ENCODE results near the gene MMP7. TPM values are rescaled to one million over a fixed set of nuclear protein-coding genes. Genes with fewer than 3 reads are reported as not detected.

Gene MMP7
- total and polyA plus RNA-seq, 2 experiments from 2014 or later, result 2.8 to 5.0 TPM

- DNase-seq (ENCODE audit: low spot score), result no peak
- Histone ChIP-seq H3K79me2 (no peaks in the 10 kb centered on the region), H3K36me3 (replicated peaks; ENCODE audit: insufficient read depth, low read depth) (no peaks in the 10 kb centered on the region), H3K4me2 (no peak overlapping the region), H3K27me3 (no peaks in the 10 kb centered on the region), H3K4me3 (no peak overlapping the region), H2AFZ (no peak overlapping the region), H3K27ac (no peak overlapping the region), H4K20me1 (ENCODE audit: insufficient read depth, poor library complexity, severe bottlenecking) (no peaks in the 10 kb centered on the region), H3K4me1 (ENCODE audit: insufficient read depth) (peaks cover 3% of the 10 kb centered on the region), H3K9me2 (replicated peaks; ENCODE audit: insufficient read depth) (no peaks in the 10 kb centered on the region), H3K9me3 (ENCODE audit: low read depth) (no peaks in the 10 kb centered on the region)
- TF ChIP-seq, protein P1, sequence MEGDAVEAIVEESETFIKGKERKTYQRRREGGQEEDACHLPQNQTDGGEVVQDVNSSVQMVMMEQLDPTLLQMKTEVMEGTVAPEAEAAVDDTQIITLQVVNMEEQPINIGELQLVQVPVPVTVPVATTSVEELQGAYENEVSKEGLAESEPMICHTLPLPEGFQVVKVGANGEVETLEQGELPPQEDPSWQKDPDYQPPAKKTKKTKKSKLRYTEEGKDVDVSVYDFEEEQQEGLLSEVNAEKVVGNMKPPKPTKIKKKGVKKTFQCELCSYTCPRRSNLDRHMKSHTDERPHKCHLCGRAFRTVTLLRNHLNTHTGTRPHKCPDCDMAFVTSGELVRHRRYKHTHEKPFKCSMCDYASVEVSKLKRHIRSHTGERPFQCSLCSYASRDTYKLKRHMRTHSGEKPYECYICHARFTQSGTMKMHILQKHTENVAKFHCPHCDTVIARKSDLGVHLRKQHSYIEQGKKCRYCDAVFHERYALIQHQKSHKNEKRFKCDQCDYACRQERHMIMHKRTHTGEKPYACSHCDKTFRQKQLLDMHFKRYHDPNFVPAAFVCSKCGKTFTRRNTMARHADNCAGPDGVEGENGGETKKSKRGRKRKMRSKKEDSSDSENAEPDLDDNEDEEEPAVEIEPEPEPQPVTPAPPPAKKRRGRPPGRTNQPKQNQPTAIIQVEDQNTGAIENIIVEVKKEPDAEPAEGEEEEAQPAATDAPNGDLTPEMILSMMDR (IDR thresholded peaks at IDR 0.05; ENCODE audit: poor library complexity), result no peak
- TF ChIP-seq EZH2phosphoT487 (IDR thresholded peaks at IDR 0.05; ENCODE audit: low read depth, severe bottlenecking, unreplicated experiment) (no peak), EZH2 (IDR thresholded peaks at IDR 0.05; ENCODE audit: borderline replicate concordance) (no peak)
- whole genome bisulfite sequencing (ENCODE audit: low lambda C conversion rate, missing lambda C conversion rate), result 95% methylated on average over 2 of the region's 2 CpGs
These were observed 38.6 kb downstream of the MMP7 start for GRCh38 chr11:102491969-102492368.

DNA sequence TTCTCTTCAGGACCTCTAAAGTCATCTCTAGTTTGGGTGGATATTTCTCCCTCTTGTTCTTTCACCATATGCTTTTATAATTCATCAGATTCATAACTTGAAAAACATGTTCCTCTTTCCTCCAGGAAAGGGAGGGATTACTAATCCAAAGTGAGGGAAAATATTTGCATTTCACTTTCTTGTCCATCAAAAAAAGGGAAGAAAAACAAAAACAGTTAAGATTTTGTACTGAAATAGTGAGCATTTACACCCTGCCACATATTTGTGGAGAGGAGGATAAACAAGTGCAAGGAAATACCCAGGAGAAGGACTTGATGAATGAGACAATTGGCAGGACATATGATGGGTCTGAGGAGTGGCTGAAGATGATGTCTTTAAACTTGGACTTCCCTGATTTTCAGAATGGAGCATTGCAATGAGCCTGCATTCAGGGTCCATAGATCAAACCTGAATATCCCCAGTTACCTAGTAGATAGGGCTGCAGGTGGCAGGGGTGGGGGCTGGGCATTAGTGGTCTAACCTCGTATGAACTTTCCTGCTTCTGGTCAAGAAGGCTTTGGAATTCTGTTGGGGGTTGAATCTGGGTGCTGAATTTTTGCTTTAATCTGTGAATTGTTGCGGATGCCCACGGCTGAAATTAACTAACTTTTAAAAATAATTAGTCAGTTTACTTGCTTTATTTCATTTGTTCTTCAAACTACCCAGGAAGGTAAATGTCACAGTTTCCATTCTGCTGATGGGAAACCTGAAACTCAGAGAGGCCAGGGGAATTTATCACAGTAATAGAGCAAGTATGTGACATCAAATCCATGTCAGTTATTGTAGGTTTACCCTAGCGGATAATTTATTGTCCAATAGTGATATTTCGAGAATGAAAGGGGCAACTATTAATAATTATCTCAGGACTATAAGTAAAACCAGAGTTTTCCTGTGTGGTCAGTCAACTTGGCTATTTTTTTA is 41.1 kb downstream of the MMP7 start:
- no peaks in the 10 kb centered on the region for H3K79me2 ChIP-seq
- no peaks in the 10 kb centered on the region for H3K36me3 ChIP-seq (replicated peaks; ENCODE audit: insufficient read depth, low read depth)
- no peak overlapping the region for H2AFZ ChIP-seq
- H3K4me2 ChIP-seq, result no peak overlapping the region
- H3K4me1 ChIP-seq (ENCODE audit: insufficient read depth), result no peaks in the 10 kb centered on the region
- no peaks in the 10 kb centered on the region for H4K20me1 ChIP-seq (ENCODE audit: insufficient read depth, poor library complexity, severe bottlenecking)
- no peak for DNase-seq (ENCODE audit: low spot score)
- TF ChIP-seq, protein P1 (IDR thresholded peaks at IDR 0.05; ENCODE audit: poor library complexity), result no peak
- TF ChIP-seq EZH2 (IDR thresholded peaks at IDR 0.05; ENCODE audit: borderline replicate concordance), result no peak
- TF ChIP-seq EZH2phosphoT487 (IDR thresholded peaks at IDR 0.05; ENCODE audit: low read depth, severe bottlenecking, unreplicated experiment), result no peak
- no peaks in the 10 kb centered on the region for H3K9me3 ChIP-seq (ENCODE audit: low read depth)
- H3K27me3 ChIP-seq, result no peaks in the 10 kb centered on the region
- H3K27ac ChIP-seq, result no peak overlapping the region
- WGBS (ENCODE audit: low lambda C conversion rate, missing lambda C conversion rate), result 78% methylated on average over 5 of the region's 5 CpGs
- H3K9me2 ChIP-seq (replicated peaks; ENCODE audit: insufficient read depth), result no peaks in the 10 kb centered on the region
- no peak overlapping the region for H3K4me3 ChIP-seq

- H3K9me3 ChIP-seq (ENCODE audit: low read depth), result no peaks in the 10 kb centered on the region
- no peaks in the 10 kb centered on the region for H3K9me2 ChIP-seq (replicated peaks; ENCODE audit: insufficient read depth)
- H3K79me2 ChIP-seq, result no peaks in the 10 kb centered on the region
- H3K4me3 ChIP-seq, result no peak overlapping the region
- TF ChIP-seq, protein P1 (IDR thresholded peaks at IDR 0.05; ENCODE audit: poor library complexity), result no peak
- TF ChIP-seq EZH2 (IDR thresholded peaks at IDR 0.05; ENCODE audit: borderline replicate concordance), result no peak
- TF ChIP-seq EZH2phosphoT487 (IDR thresholded peaks at IDR 0.05; ENCODE audit: low read depth, severe bottlenecking, unreplicated experiment), result no peak
- H3K36me3 ChIP-seq (replicated peaks; ENCODE audit: insufficient read depth, low read depth), result no peaks in the 10 kb centered on the region
- no peak for DNase-seq (ENCODE audit: low spot score)
- no peaks in the 10 kb centered on the region for H4K20me1 ChIP-seq (ENCODE audit: insufficient read depth, poor library complexity, severe bottlenecking)
- whole genome bisulfite sequencing (ENCODE audit: low lambda C conversion rate, missing lambda C conversion rate), result 89% methylated on average over 3 of the region's 3 CpGs
- no peak overlapping the region for H2AFZ ChIP-seq
- no peak overlapping the region for H3K4me2 ChIP-seq
- H3K27me3 ChIP-seq, result no peaks in the 10 kb centered on the region
- H3K4me1 ChIP-seq (ENCODE audit: insufficient read depth), result no peaks in the 10 kb centered on the region
- H3K27ac ChIP-seq, result no peak overlapping the region
These were observed 42.3 kb downstream of the MMP7 start for GRCh38 chr11:102488208-102488607.

All from hepatocyte (in vitro differentiated cells).